Stimulated activated CD4-positive, alpha-beta T cell treated with anti-CD3 and anti-CD28 coated beads, Interleukin-12 subunit alpha, Interleukin-12 subunit beta, amount 100 ng/mL, for 48 hours (primary cell): Measurements from ENCODE around the gene SLC12A8.
"Not testable (repeated sequence)": the region's sequence is repeated elsewhere in the genome, so short reads cannot be mapped to it uniquely, and the experiment has no call there.

Experiments
- DNase-seq, 3 donors: peaks; one replicate each; pipeline ENCODE4 v3.0.0-alpha.2; 2020; ENCODE audit warnings: low read depth in 2 of 3, low spot score in 1 of 3

SLC12A8 gene

DNA sequence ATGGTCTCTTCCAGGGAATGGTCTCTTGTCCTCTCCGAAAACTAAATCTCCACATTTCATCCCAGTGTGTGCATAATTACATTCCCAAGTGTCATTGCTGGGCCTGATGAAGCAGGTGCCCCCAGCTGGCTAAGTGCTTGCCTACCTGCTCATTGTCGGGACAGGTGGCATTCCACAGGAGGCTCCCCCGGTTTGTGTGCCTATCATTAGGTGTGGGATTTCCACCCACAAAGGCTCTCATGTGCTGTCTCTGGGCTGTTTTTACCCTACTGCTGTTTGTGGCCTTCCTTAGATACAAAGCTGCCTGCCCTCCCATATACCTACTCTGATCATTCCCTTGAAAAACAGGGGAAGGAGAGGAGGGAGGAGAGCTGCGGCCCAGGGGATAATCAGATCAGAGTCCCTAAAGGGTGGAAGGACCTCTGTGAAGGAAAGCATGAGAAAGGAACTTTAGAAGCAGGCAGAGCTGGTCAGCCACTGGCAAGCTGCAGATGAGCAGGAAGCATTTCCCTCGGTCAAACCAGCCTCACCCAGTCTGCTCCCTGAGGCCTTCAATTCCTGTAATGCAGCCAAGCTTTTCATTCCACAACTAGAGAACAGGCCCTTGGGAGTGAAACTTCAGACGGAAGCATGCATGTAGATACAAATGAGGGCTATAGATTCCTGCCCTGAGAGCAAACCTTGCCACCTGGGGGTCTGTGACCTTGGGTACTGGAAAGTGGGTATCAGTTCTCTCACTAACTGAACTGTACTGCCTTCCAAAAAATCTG, 96.1 kb downstream of the SLC12A8 start:
- DNase-seq: no peak

GRCh38 chr3:125115640-125116039, 96.9 kb downstream of the SLC12A8 start:
- no peak for DNase-seq

- no peak for DNase-seq
Observed at GRCh38 chr3:125112981-125113380, 99.6 kb downstream of the SLC12A8 start.

GRCh38 chr3:125110876-125111480, 101.6 kb downstream of the SLC12A8 start:
- DNase-seq: no peak

GRCh38 chr3:125110016-125110875, 102.3 kb downstream of the SLC12A8 start:
- DNase-seq: no peak

DNA sequence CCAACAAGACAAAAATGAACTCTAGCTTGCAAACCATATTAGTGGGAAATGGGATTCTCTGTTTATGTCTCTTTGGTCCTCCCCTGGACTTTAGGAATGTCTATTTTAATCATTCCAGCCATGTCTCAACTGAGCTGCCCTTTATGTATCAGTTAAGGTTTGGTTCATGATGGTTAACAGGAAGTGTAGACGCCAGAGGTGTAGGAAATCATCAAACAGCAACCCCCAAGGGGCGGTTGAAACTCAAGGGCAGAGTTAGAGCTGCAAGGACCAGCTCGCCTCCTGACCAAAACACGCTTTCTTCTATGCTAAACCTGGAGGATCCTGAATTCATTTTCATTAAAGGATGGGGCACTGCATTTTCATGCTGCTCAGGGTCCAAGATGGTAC, 103.0 kb downstream of the SLC12A8 start:
- DNase-seq: no peak

- DNase-seq: no peak
Observed at GRCh38 chr3:125108833-125109535, 103.6 kb downstream of the SLC12A8 start.

DNA sequence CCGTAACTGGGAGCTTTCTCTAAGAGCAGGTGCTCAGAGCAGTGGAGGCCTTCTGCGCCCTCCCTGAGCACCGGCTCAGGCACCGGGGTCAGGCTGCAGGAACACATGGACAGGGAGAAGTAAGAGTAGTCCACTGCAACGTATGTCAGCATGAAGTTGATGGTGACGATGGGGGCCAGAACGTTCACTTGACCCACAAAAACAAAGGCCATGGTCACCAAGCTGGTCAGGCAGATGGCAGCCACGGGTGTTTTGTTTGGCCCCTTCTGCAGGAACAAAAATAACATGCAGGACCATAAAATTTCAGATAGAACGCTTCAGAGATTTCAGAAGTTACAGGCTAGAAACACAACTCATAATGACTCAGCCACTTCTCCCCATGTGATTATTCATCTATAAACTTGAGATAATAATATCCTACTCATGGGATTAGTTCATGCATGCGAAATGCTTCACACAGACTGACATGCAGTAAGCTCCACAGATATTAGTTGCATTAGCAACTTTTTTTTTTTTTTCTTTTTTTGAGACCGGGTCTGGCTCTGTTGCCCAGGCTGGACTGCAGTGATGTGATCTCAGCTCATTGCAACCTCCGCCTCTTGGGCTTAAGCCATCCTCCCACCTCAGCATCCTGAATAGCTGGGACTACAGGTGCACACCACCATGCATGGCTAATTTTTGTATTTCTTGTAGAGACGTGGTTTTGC, 104.5 kb downstream of the SLC12A8 start:
- DNase-seq: no peak

GRCh38 chr3:125107363-125107762, 105.2 kb downstream of the SLC12A8 start:
- DNase-seq: no peak

- no peak for DNase-seq
Observed at GRCh38 chr3:125105116-125105515, 107.4 kb downstream of the SLC12A8 start.

GRCh38 chr3:125104639-125105038, 107.9 kb downstream of the SLC12A8 start:
- DNase-seq: no peak

DNA sequence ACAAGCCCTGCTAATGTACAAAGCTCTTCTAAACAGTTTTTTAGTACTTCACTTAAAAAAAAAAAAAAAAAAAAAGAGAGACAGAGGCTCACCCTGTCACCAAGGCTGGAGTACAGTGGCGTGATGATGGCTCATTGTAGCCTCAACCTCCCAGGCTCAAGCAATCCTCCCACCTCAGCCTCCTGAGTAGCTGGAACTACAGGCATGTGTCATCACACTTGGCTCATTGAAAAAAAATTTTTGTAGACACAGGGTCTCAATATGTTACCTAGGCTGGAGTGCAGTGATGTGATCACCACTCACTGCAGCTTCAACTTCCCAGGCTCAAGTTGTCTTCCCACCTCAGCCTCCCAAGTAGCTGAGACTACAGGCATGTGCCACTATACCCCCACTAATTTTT, 109.1 kb downstream of the SLC12A8 start:
- no peak for DNase-seq

- DNase-seq: no peak
Observed at GRCh38 chr3:125102470-125102869, 110.1 kb downstream of the SLC12A8 start.

- DNase-seq: no peak
Observed at GRCh38 chr3:125098611-125099291, 113.8 kb downstream of the SLC12A8 start.

GRCh38 chr3:125090649-125091048, 121.9 kb downstream of the SLC12A8 start:
- no peak for DNase-seq

DNA sequence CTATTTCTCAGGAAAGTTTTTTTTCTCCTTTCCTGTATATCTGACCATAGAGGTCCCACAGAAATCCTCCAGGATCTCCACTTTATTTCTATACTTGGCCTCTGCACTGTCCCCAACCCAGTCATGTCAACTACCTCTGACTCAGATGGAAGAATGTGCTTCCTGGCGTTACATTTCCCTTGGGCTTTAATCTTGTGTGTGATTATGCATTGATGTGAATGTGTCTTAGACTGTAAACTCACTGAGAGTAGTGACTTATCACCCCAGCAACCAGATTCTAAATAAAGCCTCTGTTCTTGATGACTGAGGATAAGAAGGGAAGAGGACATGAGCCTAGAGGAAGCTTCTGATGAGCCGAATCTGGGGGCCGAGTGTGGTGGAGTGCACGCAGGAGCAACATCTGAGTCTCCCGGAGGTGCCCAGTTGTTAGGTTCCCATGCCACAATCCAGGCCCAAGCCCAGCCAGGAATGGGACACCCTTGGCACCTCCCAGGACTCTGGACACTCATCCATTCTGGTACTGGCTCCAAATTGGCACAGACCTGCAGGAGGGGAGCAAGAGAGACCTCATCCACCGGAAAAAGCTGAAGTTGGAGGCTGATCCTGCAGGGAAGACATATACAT, 124.7 kb downstream of the SLC12A8 start:
- no peak for DNase-seq

- DNase-seq: no peak
Observed at GRCh38 chr3:125085166-125085565, 127.4 kb downstream of the SLC12A8 start.

GRCh38 chr3:125083776-125084175, 128.8 kb downstream of the SLC12A8 start:
- DNase-seq: no peak

DNA sequence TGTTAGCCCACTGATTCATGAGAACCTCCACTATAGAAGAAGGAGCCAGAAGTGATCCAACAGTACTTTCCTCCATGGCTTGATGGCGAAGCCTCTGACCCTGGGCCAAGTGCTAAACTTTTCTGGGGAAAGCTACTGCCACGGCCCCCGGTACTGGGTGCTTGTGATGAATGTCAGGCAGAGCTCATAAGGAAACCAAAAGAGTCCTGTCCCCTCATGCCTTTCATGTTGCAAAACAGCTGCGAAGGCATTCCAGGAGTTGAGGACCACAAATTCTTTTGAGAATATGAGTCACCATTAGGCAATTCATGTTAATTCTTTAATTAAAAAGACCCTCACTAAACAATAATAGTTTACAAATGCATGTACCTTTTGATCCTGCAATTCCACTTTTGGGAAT, 130.2 kb downstream of the SLC12A8 start:
- not testable (repeated sequence) for DNase-seq

DNA sequence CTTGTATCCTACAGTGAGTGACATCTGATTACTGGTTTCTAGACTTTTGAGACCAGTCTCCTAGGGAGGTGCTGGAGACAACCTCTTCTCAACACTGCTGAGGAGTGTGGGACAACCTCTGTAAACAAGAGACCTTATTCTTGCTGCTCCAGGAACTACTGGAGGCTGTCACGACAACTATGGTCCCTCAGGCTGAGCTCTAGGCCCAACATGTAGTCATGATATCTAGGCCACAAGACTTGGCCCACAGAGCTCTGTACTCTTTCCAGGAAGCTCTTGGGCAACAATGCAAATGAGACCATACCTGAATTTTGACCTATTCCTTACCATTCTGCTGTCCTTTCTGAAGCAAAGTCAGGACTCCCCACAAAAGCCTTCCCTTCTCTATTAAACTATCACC, 132.5 kb downstream of the SLC12A8 start:
- no peak for DNase-seq
